ENCODE data around the gene CCDC146.
"Not testable (repeated sequence)": the region's sequence is repeated elsewhere in the genome, so short reads cannot be mapped to it uniquely, and the experiment has no call there.

- not testable (repeated sequence) for TF ChIP-seq CTCF (IDR thresholded peaks at IDR 0.05; ENCODE audit: insufficient read depth, low read length, poor library complexity, severe bottlenecking); EZH2phosphoT487 (conservative IDR thresholded peaks at IDR 0.05; ENCODE audit: low read length)
These were observed 30.1 kb upstream of the CCDC146 start for GRCh38 chr7:77092301-77092700.
